HG02885 (cell line): Measurements from ENCODE around the gene PWP1.
"Not testable (repeated sequence)": the region's sequence is repeated elsewhere in the genome, so short reads cannot be mapped to it uniquely, and the experiment has no call there.

Experiments
- ATAC-seq: cut with Tn5 transposase; IDR thresholded peaks from one replicate; pipeline ENCODE4 v1.9.1; 2021; ENCODE audit warnings: mild to moderate bottlenecking; ENCODE audit not compliant: unreplicated experiment, poor library complexity

The PWP1 gene

GRCh38 chr12:107667464-107667863 is 18.1 kb upstream of the PWP1 start:
- no peak for ATAC-seq

- no peak for ATAC-seq
Observed at GRCh38 chr12:107668320-107669098, 17.1 kb upstream of the PWP1 start.

GRCh38 chr12:107669946-107670345 is 15.7 kb upstream of the PWP1 start:
- no peak for ATAC-seq

GRCh38 chr12:107670999-107671643 is 14.5 kb upstream of the PWP1 start:
- ATAC-seq = peak; percentile 60

- ATAC-seq = no peak
Observed at GRCh38 chr12:107677671-107678070, 7.9 kb upstream of the PWP1 start.

GRCh38 chr12:107679336-107679735 is 6.3 kb upstream of the PWP1 start:
- no peak for ATAC-seq

- ATAC-seq = no peak
Observed at GRCh38 chr12:107681455-107681835, 4.2 kb upstream of the PWP1 start.

GRCh38 chr12:107681836-107682820 is 3.5 kb upstream of the PWP1 start:
- no peak for ATAC-seq

- no peak for ATAC-seq
Observed at GRCh38 chr12:107684029-107684795, 1.4 kb upstream of the PWP1 start.

GRCh38 chr12:107684990-107685359 is 624 bp upstream of the PWP1 start:
- no peak for ATAC-seq

- ATAC-seq = not testable (repeated sequence)
Observed at GRCh38 chr12:107695772-107696171, 10.2 kb downstream of the PWP1 start.

GRCh38 chr12:107702106-107702505 is 16.5 kb downstream of the PWP1 start:
- no peak for ATAC-seq

- ATAC-seq = no peak
Observed at GRCh38 chr12:107704041-107704440, 18.4 kb downstream of the PWP1 start.

GRCh38 chr12:107705522-107705921 is 19.9 kb downstream of the PWP1 start:
- ATAC-seq = not testable (repeated sequence)

- ATAC-seq = no peak
Observed at GRCh38 chr12:107715780-107716179, 30.2 kb downstream of the PWP1 start.

GRCh38 chr12:107718606-107719005 is 33.0 kb downstream of the PWP1 start:
- ATAC-seq = no peak

GRCh38 chr12:107727327-107727726 is 41.7 kb downstream of the PWP1 start:
- ATAC-seq = not testable (repeated sequence)

GRCh38 chr12:107727742-107728141 is 42.1 kb downstream of the PWP1 start:
- ATAC-seq = not testable (repeated sequence)

- no peak for ATAC-seq
Observed at GRCh38 chr12:107730618-107731341, 45.2 kb downstream of the PWP1 start.
